Muscle layer of duodenum (tissue), 2 donors: ENCODE data around the gene ACAP2.
"Not testable (repeated sequence)": the region's sequence is repeated elsewhere in the genome, so short reads cannot be mapped to it uniquely, and the experiment has no call there.

ENCODE experiments used
- H3K27ac ChIP-seq: one replicate; pipeline ENCODE4 v1.7.0; 2013; ENCODE audit warnings: mild to moderate bottlenecking, low read length
- H3K27me3 ChIP-seq: one replicate; pipeline ENCODE4 v1.7.0; 2013; ENCODE audit warnings: low read depth, mild to moderate bottlenecking, control low read depth, low read length
- H3K36me3 ChIP-seq, 2 donors: one replicate each; pipeline ENCODE4 v1.7.0; 2013; ENCODE audit warnings: low read length in 2 of 2, control low read depth in 1 of 2, mild to moderate bottlenecking in 1 of 2; ENCODE audit not compliant: insufficient read depth in 2 of 2, control insufficient read depth in 1 of 2
- H3K4me1 ChIP-seq, 2 donors: one replicate each; pipeline ENCODE4 v1.7.0; 2013; ENCODE audit warnings: low read length in 2 of 2, mild to moderate bottlenecking in 2 of 2, control low read depth in 1 of 2, moderate library complexity in 1 of 2; ENCODE audit not compliant: insufficient read depth in 2 of 2, control insufficient read depth in 1 of 2
- H3K4me3 ChIP-seq, 2 donors: one replicate each; pipeline ENCODE4 v1.7.0; 2013; ENCODE audit warnings: low read length in 2 of 2, low read depth in 1 of 2, mild to moderate bottlenecking in 1 of 2
- H3K9me3 ChIP-seq, 2 donors: one replicate each; pipeline ENCODE4 v1.7.0; 2013; ENCODE audit warnings: low read length in 2 of 2, control low read depth in 1 of 2, mild to moderate bottlenecking in 1 of 2; ENCODE audit not compliant: control insufficient read depth in 1 of 2
- donor health status: healthy.

ACAP2 gene

GRCh38 chr3:195236801-195237570 lies 205.8 kb downstream of the ACAP2 start:
- H3K4me3 ChIP-seq = no peak overlapping the region
- H3K4me1 ChIP-seq = peaks cover 0 to 23% of the 10 kb centered on the region in 2 donors
- no peak overlapping the region for H3K27ac ChIP-seq
- H3K27me3 ChIP-seq = no peaks in the 10 kb centered on the region
- no peaks in the 10 kb centered on the region for H3K9me3 ChIP-seq
- H3K36me3 ChIP-seq = no peaks in the 10 kb centered on the region

- H3K27me3 ChIP-seq = no peaks in the 10 kb centered on the region
- no peaks in the 10 kb centered on the region for H3K9me3 ChIP-seq
- no peaks in the 10 kb centered on the region for H3K36me3 ChIP-seq
- H3K4me1 ChIP-seq = peaks cover 0 to 23% of the 10 kb centered on the region in 2 donors
- H3K27ac ChIP-seq = no peak overlapping the region
- H3K4me3 ChIP-seq = no peak overlapping the region
Measured at GRCh38 chr3:195236076-195236798, 206.6 kb downstream of the ACAP2 start.

- Histone ChIP-seq H3K27me3 (no peaks in the 10 kb centered on the region), H3K4me1 (no peaks in the 10 kb centered on the region), H3K9me3 (no peaks in the 10 kb centered on the region), H3K27ac (no peak overlapping the region), H3K4me3 (no peak overlapping the region), H3K36me3 (peaks cover 4 to 5% of the 10 kb centered on the region in 2 donors)
Measured at GRCh38 chr3:195230244-195230643, 212.6 kb downstream of the ACAP2 start.

- not testable (repeated sequence) for H3K36me3 ChIP-seq, H3K4me1 ChIP-seq, H3K27me3 ChIP-seq, H3K27ac ChIP-seq, H3K9me3 ChIP-seq, H3K4me3 ChIP-seq
Measured at GRCh38 chr3:195228886-195229285, 213.9 kb downstream of the ACAP2 start.

GRCh38 chr3:195227871-195228270 lies 214.9 kb downstream of the ACAP2 start:
- Histone ChIP-seq H3K27ac (no peak overlapping the region), H3K27me3 (no peaks in the 10 kb centered on the region), H3K9me3 (no peaks in the 10 kb centered on the region), H3K4me3 (no peak overlapping the region), H3K4me1 (peaks cover 0 to 5% of the 10 kb centered on the region in 2 donors), H3K36me3 (peaks cover 5 to 8% of the 10 kb centered on the region in 2 donors)

GRCh38 chr3:195226900-195227447 lies 215.8 kb downstream of the ACAP2 start:
- no peaks in the 10 kb centered on the region for H3K9me3 ChIP-seq
- H3K27ac ChIP-seq = no peak overlapping the region
- H3K27me3 ChIP-seq = no peaks in the 10 kb centered on the region
- peaks cover 5 to 8% of the 10 kb centered on the region in 2 donors for H3K36me3 ChIP-seq
- no peak overlapping the region for H3K4me3 ChIP-seq
- peaks cover 3 to 7% of the 10 kb centered on the region in 2 donors for H3K4me1 ChIP-seq

GRCh38 chr3:195226445-195226844 lies 216.4 kb downstream of the ACAP2 start:
- Histone ChIP-seq H3K36me3 (peaks cover 5 to 8% of the 10 kb centered on the region in 2 donors), H3K9me3 (no peaks in the 10 kb centered on the region), H3K4me3 (no peak overlapping the region), H3K4me1 (peaks cover 5 to 11% of the 10 kb centered on the region in 2 donors), H3K27me3 (no peaks in the 10 kb centered on the region), H3K27ac (no peak overlapping the region)

GRCh38 chr3:195224980-195225580 lies 217.7 kb downstream of the ACAP2 start:
- H3K27me3 ChIP-seq = no peaks in the 10 kb centered on the region
- no peak overlapping the region for H3K4me3 ChIP-seq
- H3K9me3 ChIP-seq = no peaks in the 10 kb centered on the region
- H3K4me1 ChIP-seq = peaks cover 5 to 20% of the 10 kb centered on the region in 2 donors
- H3K36me3 ChIP-seq = peaks cover 5 to 8% of the 10 kb centered on the region in 2 donors
- H3K27ac ChIP-seq = no peak overlapping the region
